NB4 (cell line): Measurements from ENCODE around the gene ALB.

ENCODE experiments used
- DNase-seq: peaks from one replicate; pipeline ENCODE4 v3.0.0; 2010; ENCODE audit warnings: low read depth
- H3K4me3 ChIP-seq: one replicate; pipeline ENCODE4 v1.5.1; 2011; ENCODE audit warnings: mild to moderate bottlenecking, low read depth, low read length, moderate library complexity
- CTCF ChIP-seq: IDR thresholded peaks from one replicate; pipeline ENCODE4 v1.5.1; 2012; ENCODE audit warnings: low read depth, low read length
- MAX ChIP-seq: IDR thresholded peaks from 2 replicates; pipeline ENCODE4 v1.6.1; 2011; ENCODE audit warnings: low read depth, low read length
- MYC ChIP-seq: IDR thresholded peaks from 2 replicates; pipeline ENCODE4 v1.6.1; 2011; ENCODE audit warnings: low read depth, low read length
- POLR2A ChIP-seq: IDR thresholded peaks from 2 replicates; pipeline ENCODE4 v1.6.1; 2011; ENCODE audit warnings: mild to moderate bottlenecking; ENCODE audit not compliant: insufficient read length; ENCODE audit errors: extremely low read depth

The ALB gene

GRCh38 chr4:73450398-73451004 lies 46.4 kb downstream of the ALB start:
- no peak for DNase-seq
- TF ChIP-seq MYC (no peak), MAX (no peak), CTCF (no peak), POLR2A (no peak)
- H3K4me3 ChIP-seq: no peak overlapping the region

GRCh38 chr4:73451404-73451803 lies 47.3 kb downstream of the ALB start:
- no peak for DNase-seq
- no peak for TF ChIP-seq MAX
- no peak for TF ChIP-seq POLR2A
- no peak for TF ChIP-seq CTCF
- TF ChIP-seq MYC: no peak

GRCh38 chr4:73451981-73452747 lies 48.1 kb downstream of the ALB start:
- H3K4me3 ChIP-seq: no peak overlapping the region
- DNase-seq: no peak
- TF ChIP-seq POLR2A (no peak), CTCF (no peak), MYC (no peak), MAX (no peak)

More at GRCh38 chr4:73451404-73451803, 47.3 kb downstream of the ALB start:
- H3K4me3 ChIP-seq: no peak overlapping the region

- TF ChIP-seq MYC: no peak
- TF ChIP-seq MAX: no peak
- TF ChIP-seq CTCF: no peak
- TF ChIP-seq POLR2A: no peak
- no peak for DNase-seq
- no peak overlapping the region for H3K4me3 ChIP-seq
These were observed 49.0 kb downstream of the ALB start for GRCh38 chr4:73452953-73453700.

GRCh38 chr4:73453701-73454005 lies 49.6 kb downstream of the ALB start:
- no peak for DNase-seq
- no peak overlapping the region for H3K4me3 ChIP-seq
- TF ChIP-seq MYC: no peak

- TF ChIP-seq POLR2A (no peak), MAX (no peak), CTCF (no peak), MYC (no peak)
- no peak for DNase-seq
These were observed 50.8 kb downstream of the ALB start for GRCh38 chr4:73454920-73455319.

More at GRCh38 chr4:73454920-73455319, 50.8 kb downstream of the ALB start:
- no peak overlapping the region for H3K4me3 ChIP-seq
